Activated naive CD4-positive, alpha-beta T cell treated with anti-CD3 and anti-CD28 coated beads for 36 hours (primary cell): ENCODE data around the gene NAV2. TPM values are rescaled to one million over a fixed set of nuclear protein-coding genes. Genes with fewer than 3 reads are reported as not detected.

Experiments
- CTCF ChIA-PET: fragments of 350-600 bp; sonication (Branson Sonifier 250); formaldehyde crosslinking; loops from one replicate; lab custom pipeline; 2021; ENCODE audit warnings: antibody characterized with exemption; lab: Charles Lee
- DNase-seq: peaks from one replicate; pipeline ENCODE4 v3.0.0-alpha.2; 2020
- H3K27ac Mint-ChIP-seq: one replicate; pipeline ENCODE4 v1.8.0; 2021; ENCODE audit warnings: mild to moderate bottlenecking, mixed read lengths
- H3K27me3 Mint-ChIP-seq: one replicate; pipeline ENCODE4 v1.8.0; 2021; ENCODE audit warnings: low read depth, mixed read lengths
- H3K36me3 Mint-ChIP-seq: one replicate; pipeline ENCODE4 v1.8.0; 2021; ENCODE audit warnings: low read depth, mixed read lengths
- H3K4me1 Mint-ChIP-seq: one replicate; pipeline ENCODE4 v1.8.0; 2021; ENCODE audit warnings: low read depth, mixed read lengths
- H3K4me3 Mint-ChIP-seq: one replicate; pipeline ENCODE4 v1.8.0; 2021; ENCODE audit warnings: mild to moderate bottlenecking, moderate library complexity, mixed read lengths
- H3K9me3 Mint-ChIP-seq: one replicate; pipeline ENCODE4 v1.8.0; 2021; ENCODE audit warnings: mixed read lengths
- intact Hi-C: fragments of 100-400 bp; cut with micrococcal nuclease; formaldehyde crosslinking; loops from one replicate; pipeline ENCODE4 v1.15.1; 2023
- total RNA-seq, 2 experiments: library from RNA; stranded (reverse); gene quantifications; one replicate each; pipeline ENCODE4 v1.2.3, GENCODE V29; 2021

Gene NAV2
- total RNA-seq, 2 experiments from 2014 or later: 0.20 to 0.41 TPM

DNA sequence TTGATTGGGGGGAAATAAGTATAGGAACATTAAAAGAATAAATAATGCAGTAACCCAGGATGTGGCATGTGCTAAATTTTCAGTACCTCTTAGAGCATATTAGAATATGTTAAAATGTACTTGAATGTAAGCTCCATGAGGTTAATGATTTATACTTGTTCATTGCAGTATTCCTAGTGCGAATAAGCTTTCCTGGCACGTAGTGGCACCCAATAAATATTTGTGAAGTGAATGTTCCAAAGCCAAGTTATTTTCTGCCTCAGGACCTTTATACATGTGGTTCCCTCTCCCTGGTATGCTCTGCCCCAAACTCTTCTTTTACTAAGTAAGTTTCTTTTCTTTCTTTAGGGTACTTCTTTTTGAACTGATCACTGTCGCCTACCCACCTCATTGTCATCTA, 328.9 kb downstream of the NAV2 start:
- H3K27ac Mint-ChIP-seq: no peak overlapping the region
- H3K36me3 Mint-ChIP-seq: no peaks in the 10 kb centered on the region
- CTCF ChIA-PET: no interaction called here
- no peak overlapping the region for H3K4me3 Mint-ChIP-seq
- H3K27me3 Mint-ChIP-seq: peaks cover 4% of the 10 kb centered on the region
- intact Hi-C loops: loop anchor here (10.0 kb wide), 1 partner anchor 57 kb away; no protein-coding TSS in a partner anchor
- no peaks in the 10 kb centered on the region for H3K9me3 Mint-ChIP-seq
- DNase-seq: no peak
- no peaks in the 10 kb centered on the region for H3K4me1 Mint-ChIP-seq

- Mint-ChIP-seq H3K27me3 (peaks cover 4% of the 10 kb centered on the region), H3K9me3 (no peaks in the 10 kb centered on the region), H3K4me3 (no peak overlapping the region), H3K27ac (no peak overlapping the region), H3K36me3 (no peaks in the 10 kb centered on the region), H3K4me1 (no peaks in the 10 kb centered on the region)
- intact Hi-C loops: loop anchor here (10.0 kb wide), 1 partner anchor 57 kb away; no protein-coding TSS in a partner anchor
- no peak for DNase-seq
- CTCF ChIA-PET: no interaction called here
Measured at GRCh38 chr11:20042045-20042639, 329.5 kb downstream of the NAV2 start.

DNA sequence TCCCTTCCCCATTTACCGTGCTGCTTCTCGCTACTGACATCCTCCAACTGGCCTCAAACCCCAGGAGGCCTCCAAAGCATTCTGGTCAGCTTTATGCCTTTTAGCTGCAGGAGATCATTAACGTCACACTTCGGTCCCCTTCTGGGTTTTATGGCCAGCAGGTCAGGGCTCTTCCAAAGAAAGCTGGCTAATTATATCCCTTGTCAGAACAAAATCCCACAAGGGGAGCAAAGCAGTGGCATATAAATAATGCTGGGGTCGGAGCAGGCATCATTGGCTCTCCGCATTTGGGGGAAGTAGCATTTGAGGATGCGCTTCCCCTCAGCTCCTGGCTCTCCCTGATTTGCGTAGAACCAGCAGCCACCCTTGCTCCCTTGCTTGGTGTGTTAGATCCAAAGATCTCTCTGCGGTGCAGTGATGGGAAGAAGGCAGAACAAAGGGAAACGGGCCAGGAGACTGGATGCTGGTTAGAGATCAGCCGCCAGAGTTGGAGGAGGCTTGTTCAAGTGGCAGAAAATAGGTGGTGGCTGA, 330.2 kb downstream of the NAV2 start:
- Mint-ChIP-seq H3K36me3 (no peaks in the 10 kb centered on the region), H3K9me3 (no peaks in the 10 kb centered on the region), H3K4me3 (no peak overlapping the region), H3K27ac (no peak overlapping the region), H3K4me1 (no peaks in the 10 kb centered on the region), H3K27me3 (peaks cover 4% of the 10 kb centered on the region)
- intact Hi-C loops: loop anchor here (10.0 kb wide), 1 partner anchor 58 kb away; no protein-coding TSS in a partner anchor
- CTCF ChIA-PET: interaction anchor here (0.7 kb wide), 1 partner anchor 187 kb away, joined by 5 read pairs; no protein-coding TSS in a partner anchor
- no peak for DNase-seq

- CTCF ChIA-PET: no interaction called here
- Mint-ChIP-seq H3K27me3 (peaks cover 2% of the 10 kb centered on the region), H3K9me3 (no peaks in the 10 kb centered on the region), H3K36me3 (no peaks in the 10 kb centered on the region), H3K4me3 (no peak overlapping the region), H3K4me1 (no peaks in the 10 kb centered on the region), H3K27ac (no peak overlapping the region)
- intact Hi-C loops: loop anchor here (10.0 kb wide), 1 partner anchor 59 kb away; no protein-coding TSS in a partner anchor
- no peak for DNase-seq
Measured at GRCh38 chr11:20043992-20044391, 331.4 kb downstream of the NAV2 start.

GRCh38 chr11:20045098-20045688, 332.6 kb downstream of the NAV2 start:
- Mint-ChIP-seq H3K9me3 (no peaks in the 10 kb centered on the region), H3K27ac (no peak overlapping the region), H3K4me1 (no peaks in the 10 kb centered on the region), H3K27me3 (peaks cover 4% of the 10 kb centered on the region), H3K4me3 (no peak overlapping the region), H3K36me3 (no peaks in the 10 kb centered on the region)
- intact Hi-C loops: loop anchor here (10.0 kb wide), 1 partner anchor 60 kb away; no protein-coding TSS in a partner anchor
- CTCF ChIA-PET: interaction anchor here (1.0 kb wide), 1 partner anchor 13 kb away, joined by 5 read pairs; no protein-coding TSS in a partner anchor
- DNase-seq: no peak

- Mint-ChIP-seq H3K27me3 (peaks cover 5% of the 10 kb centered on the region), H3K9me3 (no peaks in the 10 kb centered on the region), H3K4me3 (no peak overlapping the region), H3K4me1 (no peaks in the 10 kb centered on the region), H3K36me3 (no peaks in the 10 kb centered on the region), H3K27ac (no peak overlapping the region)
- intact Hi-C loops: loop anchor here (10.0 kb wide), 1 partner anchor 62 kb away; no protein-coding TSS in a partner anchor
- CTCF ChIA-PET: no interaction called here
- no peak for DNase-seq
Measured at GRCh38 chr11:20046416-20046815, 333.8 kb downstream of the NAV2 start.

DNA sequence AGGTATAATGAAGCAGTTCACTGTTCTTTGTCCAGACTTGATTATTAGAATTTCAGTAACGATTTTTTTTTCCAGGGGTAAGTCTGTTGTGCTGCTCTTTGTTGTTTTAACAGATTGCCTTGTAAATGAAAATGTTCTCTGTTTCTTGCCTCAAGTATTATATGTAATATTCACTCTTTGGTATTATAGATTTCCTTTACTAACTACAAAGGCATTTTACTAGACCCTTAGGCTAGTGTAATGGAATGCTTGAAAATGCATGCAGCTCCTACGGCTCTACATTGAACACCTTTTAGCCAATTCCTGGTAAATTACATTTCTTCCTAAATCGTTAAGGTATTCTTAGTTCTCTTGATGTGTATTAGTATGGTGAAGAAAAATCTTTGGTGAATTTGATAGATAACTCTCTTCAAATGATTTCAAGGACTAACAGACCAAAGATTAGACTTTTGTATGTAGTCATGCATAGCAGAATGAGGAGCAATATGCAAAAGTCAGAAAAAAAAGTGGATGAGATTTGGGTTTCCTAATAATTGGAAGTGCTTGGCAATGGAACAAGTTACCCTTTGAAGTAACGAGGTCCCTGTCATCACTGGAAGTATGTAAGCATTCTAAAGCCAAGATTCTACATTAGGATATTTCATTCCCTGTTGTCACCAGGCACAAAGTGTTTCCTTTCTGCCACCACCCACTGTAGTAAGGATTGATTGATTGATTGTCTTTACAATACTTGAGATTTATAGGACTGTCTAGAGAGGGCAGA, 334.6 kb downstream of the NAV2 start:
- Mint-ChIP-seq H3K4me1 (no peaks in the 10 kb centered on the region), H3K9me3 (no peaks in the 10 kb centered on the region), H3K27me3 (peaks cover 5% of the 10 kb centered on the region), H3K36me3 (no peaks in the 10 kb centered on the region), H3K4me3 (no peak overlapping the region), H3K27ac (no peak overlapping the region)
- CTCF ChIA-PET: no interaction called here
- no peak for DNase-seq
- intact Hi-C loops: loop anchor here (10.0 kb wide), 1 partner anchor 62 kb away; no protein-coding TSS in a partner anchor

DNA sequence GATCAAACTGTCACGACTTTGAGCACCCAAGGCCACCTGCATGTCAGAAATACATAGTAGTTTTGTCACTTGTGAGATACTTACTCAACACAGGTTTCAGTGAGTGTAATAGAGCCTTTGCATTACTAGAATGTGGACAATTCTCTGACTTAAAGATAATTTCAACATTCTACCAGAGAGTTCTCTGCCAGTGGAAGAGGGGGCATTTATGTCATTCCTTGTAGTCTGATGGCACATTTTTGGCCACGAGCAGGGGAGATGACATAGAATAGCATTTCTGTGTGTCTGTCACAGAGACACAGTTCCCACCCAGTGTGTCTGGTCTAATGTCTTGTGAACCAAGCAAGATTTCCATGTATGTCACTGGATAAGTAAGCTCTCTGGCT, 335.1 kb downstream of the NAV2 start:
- H3K9me3 Mint-ChIP-seq: no peaks in the 10 kb centered on the region
- no peaks in the 10 kb centered on the region for H3K4me1 Mint-ChIP-seq
- intact Hi-C loops: loop anchor here (10.0 kb wide), 1 partner anchor 63 kb away; no protein-coding TSS in a partner anchor
- no peak for DNase-seq
- CTCF ChIA-PET: no interaction called here
- no peak overlapping the region for H3K27ac Mint-ChIP-seq
- no peaks in the 10 kb centered on the region for H3K36me3 Mint-ChIP-seq
- H3K4me3 Mint-ChIP-seq: no peak overlapping the region
- peaks cover 5% of the 10 kb centered on the region for H3K27me3 Mint-ChIP-seq

DNA sequence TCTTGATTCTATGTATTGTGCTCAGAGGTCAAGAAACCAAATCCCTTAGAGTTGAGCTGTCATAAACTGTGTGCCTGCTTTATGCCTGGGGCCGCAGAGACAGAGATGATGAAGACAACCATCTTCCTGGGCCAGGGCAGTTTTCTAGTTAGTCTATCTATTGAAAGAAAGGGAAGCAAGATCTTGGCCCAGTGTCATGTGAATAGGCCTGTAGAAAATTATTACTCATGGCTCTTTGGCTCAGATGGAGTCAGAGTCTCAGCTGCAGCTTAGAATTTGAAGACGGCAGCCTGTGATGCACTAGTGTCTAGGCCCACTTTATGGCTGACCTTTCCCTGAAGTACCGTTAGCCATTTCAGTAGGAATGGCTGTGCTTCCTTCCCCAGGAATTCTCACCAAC, 335.6 kb downstream of the NAV2 start:
- H3K9me3 Mint-ChIP-seq: no peaks in the 10 kb centered on the region
- intact Hi-C loops: loop anchor here (10.0 kb wide), 1 partner anchor 63 kb away; no protein-coding TSS in a partner anchor
- H3K27ac Mint-ChIP-seq: no peak overlapping the region
- H3K4me1 Mint-ChIP-seq: no peaks in the 10 kb centered on the region
- H3K4me3 Mint-ChIP-seq: no peak overlapping the region
- CTCF ChIA-PET: no interaction called here
- no peak for DNase-seq
- H3K36me3 Mint-ChIP-seq: no peaks in the 10 kb centered on the region
- H3K27me3 Mint-ChIP-seq: peaks cover 5% of the 10 kb centered on the region

GRCh38 chr11:20048707-20049106, 336.1 kb downstream of the NAV2 start:
- CTCF ChIA-PET: no interaction called here
- DNase-seq: no peak
- intact Hi-C loops: loop anchor here (10.0 kb wide), 1 partner anchor 64 kb away; no protein-coding TSS in a partner anchor

GRCh38 chr11:20049231-20049630, 336.6 kb downstream of the NAV2 start:
- Mint-ChIP-seq H3K9me3 (no peaks in the 10 kb centered on the region), H3K36me3 (no peaks in the 10 kb centered on the region), H3K4me3 (no peak overlapping the region), H3K27ac (no peak overlapping the region), H3K27me3 (peaks cover 3% of the 10 kb centered on the region), H3K4me1 (no peaks in the 10 kb centered on the region)
- intact Hi-C loops: loop anchor here (10.0 kb wide), 1 partner anchor 64 kb away; no protein-coding TSS in a partner anchor
- CTCF ChIA-PET: interaction anchor here (0.6 kb wide), 1 partner anchor 99 kb away, joined by 3 read pairs; no protein-coding TSS in a partner anchor
- DNase-seq: no peak

More at GRCh38 chr11:20048707-20049106, 336.1 kb downstream of the NAV2 start:
- Mint-ChIP-seq H3K36me3 (no peaks in the 10 kb centered on the region), H3K4me1 (no peaks in the 10 kb centered on the region), H3K9me3 (no peaks in the 10 kb centered on the region), H3K27me3 (peaks cover 3% of the 10 kb centered on the region), H3K4me3 (no peak overlapping the region), H3K27ac (no peak overlapping the region)

DNA sequence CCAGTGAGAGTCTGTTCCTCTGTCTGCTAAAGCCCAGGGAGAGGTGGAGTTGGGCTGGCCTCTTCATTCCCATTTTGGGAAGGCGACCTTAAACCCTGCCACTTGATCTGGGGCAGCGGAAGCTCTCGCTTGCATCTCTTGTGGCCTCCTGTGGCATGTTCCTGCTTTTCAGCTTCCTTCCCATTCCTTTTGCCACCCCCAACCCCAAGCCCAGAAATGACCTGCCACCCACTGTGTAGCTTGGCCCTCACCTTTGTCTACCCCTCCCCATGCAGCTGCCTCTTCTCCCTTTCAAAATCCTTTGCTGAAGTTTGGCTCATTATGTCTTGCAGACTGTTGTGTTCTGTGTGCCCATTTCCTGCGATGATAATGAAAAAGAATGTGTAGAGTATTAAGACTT, 337.4 kb downstream of the NAV2 start:
- Mint-ChIP-seq H3K9me3 (no peaks in the 10 kb centered on the region), H3K36me3 (no peaks in the 10 kb centered on the region), H3K27me3 (peaks cover 3% of the 10 kb centered on the region), H3K4me1 (no peaks in the 10 kb centered on the region), H3K27ac (no peak overlapping the region), H3K4me3 (no peak overlapping the region)
- intact Hi-C loops: no loop called here
- DNase-seq: no peak
- CTCF ChIA-PET: interaction anchor here (0.7 kb wide), 1 partner anchor 214 kb away, joined by 3 read pairs; no protein-coding TSS in a partner anchor
